Measurements from ENCODE around the gene M6PR. TPM values are rescaled to one million over a fixed set of nuclear protein-coding genes. Genes with fewer than 3 reads are reported as not detected.
A peak's percentile ranks its signal among the peaks of the same experiment; 100 is the strongest.

Gene M6PR
- total RNA-seq, 1 donor from 2014 or later: 114 TPM

- peak; percentile 7 for TF ChIP-seq CTCF (conservative IDR thresholded peaks at IDR 0.05; ENCODE audit: low read depth, low read length)
- peak overlapping the region; percentile 81 for H3K4me3 ChIP-seq (ENCODE audit: low read depth, low read length)
- DNase-seq (ENCODE audit: low read depth): no peak
Measured at GRCh38 chr12:8950702-8951478, 1.4 kb upstream of the M6PR start.

DNA sequence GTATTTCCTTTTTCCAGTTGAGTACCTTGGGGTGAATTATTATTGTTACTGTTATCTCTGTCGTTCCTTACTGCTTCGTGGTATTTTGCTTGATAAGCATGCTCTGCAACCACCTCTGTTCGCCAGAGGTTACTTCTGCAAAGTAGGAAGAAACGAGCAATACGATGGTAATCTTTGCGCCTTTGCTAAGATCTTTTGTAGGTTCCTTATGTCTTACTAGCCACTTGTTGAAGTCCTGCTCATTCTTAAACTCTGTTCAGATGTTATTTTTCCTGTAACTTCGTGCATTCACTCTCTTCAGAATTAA is 729 bp upstream of the M6PR start:
- DNase-seq (ENCODE audit: low read depth): peak; percentile 41
- peak overlapping the region; percentile 81 for H3K4me3 ChIP-seq (ENCODE audit: low read depth, low read length)
- TF ChIP-seq CTCF (conservative IDR thresholded peaks at IDR 0.05; ENCODE audit: low read depth, low read length): no peak

DNA sequence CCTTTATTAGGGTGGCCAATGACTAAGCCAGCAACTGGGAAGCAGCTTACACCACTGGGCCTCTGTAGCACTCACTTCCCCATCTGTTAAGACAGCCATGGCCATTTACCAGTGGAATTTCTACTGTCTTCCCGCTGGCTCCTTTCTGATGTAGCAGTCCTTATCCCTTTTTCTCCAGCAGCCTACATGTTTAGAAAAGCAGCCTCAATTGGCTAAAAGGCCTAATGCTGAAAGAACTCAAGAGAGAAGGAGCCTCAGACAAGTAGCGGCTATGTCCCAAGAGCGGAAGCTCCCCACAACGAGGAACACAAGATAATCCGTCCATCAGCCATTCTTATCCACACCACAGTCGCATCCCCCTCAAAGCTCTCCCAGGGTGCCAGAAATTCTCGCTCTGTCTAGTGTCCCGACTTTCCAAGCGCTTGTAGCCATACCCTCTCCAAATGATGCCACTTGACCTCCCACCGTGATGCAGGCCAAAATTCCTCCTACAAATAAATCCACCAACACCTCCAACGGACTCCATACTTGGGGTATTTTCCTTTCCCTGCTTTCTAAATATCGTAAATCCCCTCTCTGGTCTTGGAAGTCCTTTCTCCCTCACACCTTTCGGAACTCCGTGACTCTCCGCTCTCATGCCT is 624 bp downstream of the M6PR start:
- no peak for TF ChIP-seq CTCF (conservative IDR thresholded peaks at IDR 0.05; ENCODE audit: low read depth, low read length)
- H3K4me3 ChIP-seq (ENCODE audit: low read depth, low read length): peak overlapping the region; percentile 81
- peak; percentile 18 for DNase-seq (ENCODE audit: low read depth)

- DNase-seq (ENCODE audit: low read depth): no peak
- peak overlapping the region; percentile 81 for H3K4me3 ChIP-seq (ENCODE audit: low read depth, low read length)
- TF ChIP-seq CTCF (conservative IDR thresholded peaks at IDR 0.05; ENCODE audit: low read depth, low read length): no peak
Measured at GRCh38 chr12:8947737-8948136, 1.7 kb downstream of the M6PR start.

GRCh38 chr12:8946733-8947132 is 2.7 kb downstream of the M6PR start:
- no peak for TF ChIP-seq CTCF (conservative IDR thresholded peaks at IDR 0.05; ENCODE audit: low read depth, low read length)

DNA sequence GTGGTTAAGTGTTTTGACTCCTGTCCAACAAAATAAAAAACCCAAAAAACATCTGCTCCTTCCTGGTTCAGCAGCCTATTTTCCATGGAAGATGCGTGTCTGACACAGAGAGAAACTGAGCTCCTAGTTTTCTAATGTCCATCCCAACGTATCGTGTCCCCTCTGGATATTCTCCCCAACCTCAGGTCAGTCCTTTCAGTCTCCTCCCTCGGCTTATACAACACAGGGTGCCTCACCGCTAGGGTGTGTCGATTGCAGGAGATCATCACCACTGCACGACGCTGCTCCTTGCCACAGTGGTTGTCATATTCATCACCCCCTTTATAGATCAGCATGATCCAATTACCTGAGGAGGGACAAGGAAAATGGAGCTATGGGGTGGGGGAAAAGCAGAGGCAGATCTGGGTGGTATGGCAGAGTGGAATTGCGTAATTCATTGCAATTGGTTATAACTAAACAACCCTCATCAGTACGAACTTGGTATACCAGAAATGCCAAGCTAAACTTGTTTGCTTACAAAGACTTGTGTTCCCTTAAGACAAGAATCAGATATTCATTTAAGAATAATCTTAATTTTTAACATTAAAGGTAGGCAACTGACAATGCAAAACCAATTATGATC is 5.8 kb downstream of the M6PR start:
- H3K4me3 ChIP-seq (ENCODE audit: low read depth, low read length): no peak overlapping the region
- TF ChIP-seq CTCF (conservative IDR thresholded peaks at IDR 0.05; ENCODE audit: low read depth, low read length): no peak
- DNase-seq (ENCODE audit: low read depth): no peak

More at GRCh38 chr12:8946733-8947132, 2.7 kb downstream of the M6PR start:
- no peak overlapping the region for H3K4me3 ChIP-seq (ENCODE audit: low read depth, low read length)
- DNase-seq (ENCODE audit: low read depth): no peak

Measured in epithelial cell of proximal tubule (primary cell).